Stomach (tissue), 4 donors: ENCODE data around the gene PTPN7.

Source experiments
- CTCF ChIP-seq, 7 experiments: fragments of 450-650 bp in 4 of 7; fragments of 200-600 bp in 3 of 7; sonication (generic) in 3 of 7; IDR thresholded peaks; one replicate each; pipeline ENCODE4 v1.5.1; 2016 to 2019; ENCODE audit warnings: antibody characterized with exemption in 7 of 7, control low read depth in 2 of 7, mild to moderate bottlenecking in 1 of 7
- EP300 ChIP-seq: sonication (generic); formaldehyde crosslinking; IDR thresholded peaks from one replicate; pipeline ENCODE4 v1.6.1; 2017; ENCODE audit warnings: antibody characterized with exemption

GRCh38 chr1:202146993-202147392 is 13.4 kb downstream of the PTPN7 start:
- TF ChIP-seq CTCF (IDR thresholded peaks at IDR 0.05): no peak
- no peak for TF ChIP-seq EP300
